GM23338 (cell line): ENCODE results near the gene FAM163A. TPM values are rescaled to one million over a fixed set of nuclear protein-coding genes. Genes with fewer than 3 reads are reported as not detected.

Source experiments
- ATAC-seq: fragments of 200-7000 bp; cut with Tn5 transposase; 3 replicates; pipeline ENCODE4 v1.9.1; 2020
- DNase-seq: peaks from one replicate; pipeline ENCODE4 v3.0.0-alpha.2; 2015; ENCODE audit warnings: low spot score
- H2AFZ ChIP-seq: fragments of 200-600 bp; sonication (generic); 2 replicates; pipeline ENCODE4 v1.8.0; 2016; ENCODE audit warnings: antibody characterized with exemption, mild to moderate bottlenecking, moderate library complexity
- H3F3A ChIP-seq: fragments of 200-600 bp; sonication (generic); replicated peaks from 2 replicates; pipeline ENCODE4 v1.8.0; 2017; ENCODE audit warnings: antibody characterized with exemption, mixed run types, low read depth
- H3K27ac ChIP-seq: fragments of 200-600 bp; sonication (generic); 2 replicates; pipeline ENCODE4 v1.6.1; 2016; ENCODE audit warnings: low read depth
- H3K27me3 ChIP-seq: fragments of 200-600 bp; sonication (generic); 2 replicates; pipeline ENCODE4 v1.8.0; 2016; ENCODE audit warnings: mild to moderate bottlenecking, mixed run types, moderate library complexity; ENCODE audit not compliant: insufficient read depth
- H3K36me3 ChIP-seq: fragments of 200-600 bp; sonication (generic); 2 replicates; pipeline ENCODE4 v1.8.0; 2016; ENCODE audit warnings: mild to moderate bottlenecking; ENCODE audit not compliant: insufficient read depth
- H3K4me1 ChIP-seq: fragments of 200-600 bp; sonication (generic); 2 replicates; pipeline ENCODE4 v1.8.0; 2016; ENCODE audit warnings: mild to moderate bottlenecking, moderate library complexity; ENCODE audit not compliant: insufficient read depth
- H3K4me2 ChIP-seq: fragments of 200-600 bp; sonication (generic); 2 replicates; pipeline ENCODE4 v1.7.1; 2017; ENCODE audit warnings: mixed run types
- H3K4me3 ChIP-seq: fragments of 200-600 bp; sonication (generic); 2 replicates; pipeline ENCODE4 v1.6.1; 2016; ENCODE audit warnings: mixed run types
- H3K79me2 ChIP-seq: fragments of 200-600 bp; sonication (generic); replicated peaks from 2 replicates; pipeline ENCODE4 v1.8.0; 2017; ENCODE audit warnings: mild to moderate bottlenecking; ENCODE audit not compliant: insufficient read depth
- H3K9me2 ChIP-seq: fragments of 200-600 bp; sonication (generic); 2 replicates; pipeline ENCODE4 v1.8.0; 2017; ENCODE audit not compliant: insufficient read depth
- H4K20me1 ChIP-seq: fragments of 200-600 bp; sonication (generic); replicated peaks from 2 replicates; pipeline ENCODE4 v1.8.0; 2017; ENCODE audit warnings: mild to moderate bottlenecking; ENCODE audit not compliant: insufficient read depth
- H3K27ac Mint-ChIP-seq: 2 replicates; pipeline ENCODE4 v1.8.0; 2020; ENCODE audit warnings: inconsistent platforms, mild to moderate bottlenecking, moderate library complexity, mixed read lengths
- H3K27me3 Mint-ChIP-seq: 3 replicates; pipeline ENCODE4 v1.8.0; 2022; ENCODE audit warnings: low read depth, mild to moderate bottlenecking, moderate library complexity, mixed read lengths, inconsistent platforms; ENCODE audit not compliant: insufficient read depth, poor library complexity
- H3K36me3 Mint-ChIP-seq: 3 replicates; pipeline ENCODE4 v1.8.0; 2021; ENCODE audit warnings: low read depth, mild to moderate bottlenecking, inconsistent platforms, moderate library complexity, mixed read lengths
- H3K4me1 Mint-ChIP-seq: 3 replicates; pipeline ENCODE4 v1.8.0; 2020; ENCODE audit warnings: mild to moderate bottlenecking, inconsistent platforms, mixed read lengths
- H3K4me3 Mint-ChIP-seq: 3 replicates; pipeline ENCODE4 v1.8.0; 2021; ENCODE audit warnings: moderate library complexity, mild to moderate bottlenecking, inconsistent platforms, mixed read lengths
- H3K9me3 Mint-ChIP-seq: 3 replicates; pipeline ENCODE4 v1.8.0; 2020; ENCODE audit warnings: moderate library complexity, mild to moderate bottlenecking, inconsistent platforms, mixed read lengths
- CREB1 ChIP-seq: fragments of 250-450 bp; sonication (Bioruptor Pico); IDR thresholded peaks from 2 replicates; pipeline ENCODE4 v1.5.0; 2020; ENCODE audit warnings: low read depth, mild to moderate bottlenecking, moderate library complexity
- EZH2 ChIP-seq: fragments of 200-600 bp; sonication (generic); IDR thresholded peaks from one replicate; pipeline ENCODE4 v1.8.0; 2017; ENCODE audit warnings: antibody characterized with exemption, mild to moderate bottlenecking, low read depth; ENCODE audit not compliant: unreplicated experiment
- EZH2phosphoT487 ChIP-seq: fragments of 200-600 bp; sonication (generic); IDR thresholded peaks from one replicate; pipeline ENCODE4 v1.8.1; 2018; ENCODE audit warnings: antibody characterized with exemption; ENCODE audit not compliant: unreplicated experiment
- JUNB ChIP-seq: IDR thresholded peaks from one replicate; pipeline ENCODE4 v1.6.1; 2016; ENCODE audit warnings: antibody characterized with exemption; ENCODE audit not compliant: unreplicated experiment
- NANOG ChIP-seq: IDR thresholded peaks from 2 replicates; pipeline ENCODE4 v1.6.1; 2016; ENCODE audit warnings: antibody characterized with exemption, borderline replicate concordance
- POLR2AphosphoS5 ChIP-seq: IDR thresholded peaks from 2 replicates; pipeline ENCODE4 v1.6.1; 2016; ENCODE audit warnings: antibody characterized with exemption, low read depth
- STAT1 ChIP-seq: IDR thresholded peaks from one replicate; pipeline ENCODE4 v1.6.1; 2016; ENCODE audit warnings: antibody characterized with exemption; ENCODE audit not compliant: unreplicated experiment
- ZNF114 ChIP-seq: fragments of 250-450 bp; sonication (Bioruptor Pico); IDR thresholded peaks from 2 replicates; pipeline ENCODE4 v1.5.0; 2020; ENCODE audit warnings: mild to moderate bottlenecking, moderate library complexity
- ZNF331 ChIP-seq: fragments of 250-450 bp; sonication (Bioruptor Pico); IDR thresholded peaks from 2 replicates; pipeline ENCODE4 v1.5.0; 2020; ENCODE audit warnings: low read depth, mild to moderate bottlenecking, moderate library complexity
- polyA plus RNA-seq: library from polyadenylated mRNA; unstranded; fragments of >200 nt; fragmentation: Nextera tagmentation; extraction: Ambion mirVana; gene quantifications from 2 replicates; pipeline ENCODE4 v1.2.1, GENCODE V29; 2016
- total RNA-seq: library from RNA; depleted of rRNA; stranded (reverse); fragments of >200 nt; shearing (Covaris generic); gene quantifications from 2 replicates; pipeline ENCODE4 v1.2.3, GENCODE V29; 2014
- TF ChIP-seq, protein P1 (sequence below): IDR thresholded peaks from one replicate; pipeline ENCODE4 v1.6.1; 2018; ENCODE audit warnings: antibody characterized with exemption; ENCODE audit not compliant: unreplicated experiment
- TF ChIP-seq, protein P2 (sequence below): fragments of 250-450 bp; sonication (Bioruptor Pico); IDR thresholded peaks from 2 replicates; pipeline ENCODE4 v1.5.0; 2020; ENCODE audit warnings: mild to moderate bottlenecking, moderate library complexity

The FAM163A gene
- total and polyA plus RNA-seq, 2 experiments from 2014 or later: not detected

GRCh38 chr1:179818743-179819173, 75.7 kb downstream of the FAM163A start (continued):
- TF ChIP-seq, protein P1, sequence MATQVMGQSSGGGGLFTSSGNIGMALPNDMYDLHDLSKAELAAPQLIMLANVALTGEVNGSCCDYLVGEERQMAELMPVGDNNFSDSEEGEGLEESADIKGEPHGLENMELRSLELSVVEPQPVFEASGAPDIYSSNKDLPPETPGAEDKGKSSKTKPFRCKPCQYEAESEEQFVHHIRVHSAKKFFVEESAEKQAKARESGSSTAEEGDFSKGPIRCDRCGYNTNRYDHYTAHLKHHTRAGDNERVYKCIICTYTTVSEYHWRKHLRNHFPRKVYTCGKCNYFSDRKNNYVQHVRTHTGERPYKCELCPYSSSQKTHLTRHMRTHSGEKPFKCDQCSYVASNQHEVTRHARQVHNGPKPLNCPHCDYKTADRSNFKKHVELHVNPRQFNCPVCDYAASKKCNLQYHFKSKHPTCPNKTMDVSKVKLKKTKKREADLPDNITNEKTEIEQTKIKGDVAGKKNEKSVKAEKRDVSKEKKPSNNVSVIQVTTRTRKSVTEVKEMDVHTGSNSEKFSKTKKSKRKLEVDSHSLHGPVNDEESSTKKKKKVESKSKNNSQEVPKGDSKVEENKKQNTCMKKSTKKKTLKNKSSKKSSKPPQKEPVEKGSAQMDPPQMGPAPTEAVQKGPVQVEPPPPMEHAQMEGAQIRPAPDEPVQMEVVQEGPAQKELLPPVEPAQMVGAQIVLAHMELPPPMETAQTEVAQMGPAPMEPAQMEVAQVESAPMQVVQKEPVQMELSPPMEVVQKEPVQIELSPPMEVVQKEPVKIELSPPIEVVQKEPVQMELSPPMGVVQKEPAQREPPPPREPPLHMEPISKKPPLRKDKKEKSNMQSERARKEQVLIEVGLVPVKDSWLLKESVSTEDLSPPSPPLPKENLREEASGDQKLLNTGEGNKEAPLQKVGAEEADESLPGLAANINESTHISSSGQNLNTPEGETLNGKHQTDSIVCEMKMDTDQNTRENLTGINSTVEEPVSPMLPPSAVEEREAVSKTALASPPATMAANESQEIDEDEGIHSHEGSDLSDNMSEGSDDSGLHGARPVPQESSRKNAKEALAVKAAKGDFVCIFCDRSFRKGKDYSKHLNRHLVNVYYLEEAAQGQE: no peak
- no peak for TF ChIP-seq STAT1
- TF ChIP-seq NANOG: no peak
- no peak for TF ChIP-seq CREB1 (CRISPR knock-in tag)
- TF ChIP-seq EZH2phosphoT487: no peak
- no peak for TF ChIP-seq EZH2
- TF ChIP-seq ZNF114: no peak

GRCh38 chr1:179820226-179820970, 77.3 kb downstream of the FAM163A start:
- no peak overlapping the region for H2AFZ ChIP-seq
- ATAC-seq (no peak), DNase-seq (no peak)
- 0 out of 2 replicates have a peak, but pooled peaks cover 4% of the 10 kb centered on the region for H3F3A ChIP-seq
- H3K9me2 ChIP-seq: no peaks in the 10 kb centered on the region
- peaks cover 7% of the 10 kb centered on the region; the same call in 1 of the 2 replicates for H3K4me1 ChIP-seq
- H3K36me3 ChIP-seq: no peaks in the 10 kb centered on the region
- H3K27me3 ChIP-seq: peaks cover 10% of the 10 kb centered on the region; the same call in 1 of the 2 replicates
- no peak overlapping the region for H3K4me3 Mint-ChIP-seq
- no peaks in the 10 kb centered on the region for H3K36me3 Mint-ChIP-seq
- H4K20me1 ChIP-seq: no peaks in the 10 kb centered on the region
- no peak overlapping the region for H3K4me3 ChIP-seq
- H3K9me3 Mint-ChIP-seq: no peaks in the 10 kb centered on the region
- no peak overlapping the region for H3K27ac ChIP-seq
- peaks cover 17% of the 10 kb centered on the region for H3K4me1 Mint-ChIP-seq
- H3K27ac Mint-ChIP-seq: no peak overlapping the region
- no peak overlapping the region for H3K4me2 ChIP-seq
- no peaks in the 10 kb centered on the region for H3K79me2 ChIP-seq
- peaks cover 16% of the 10 kb centered on the region for H3K27me3 Mint-ChIP-seq
- TF ChIP-seq POLR2AphosphoS5 (no peak), ZNF331 (CRISPR knock-in tag) (no peak), EZH2 (no peak), JUNB (no peak), NANOG (no peak), EZH2phosphoT487 (no peak), STAT1 (no peak)
- TF ChIP-seq, protein P1: no peak
- TF ChIP-seq, protein P2, sequence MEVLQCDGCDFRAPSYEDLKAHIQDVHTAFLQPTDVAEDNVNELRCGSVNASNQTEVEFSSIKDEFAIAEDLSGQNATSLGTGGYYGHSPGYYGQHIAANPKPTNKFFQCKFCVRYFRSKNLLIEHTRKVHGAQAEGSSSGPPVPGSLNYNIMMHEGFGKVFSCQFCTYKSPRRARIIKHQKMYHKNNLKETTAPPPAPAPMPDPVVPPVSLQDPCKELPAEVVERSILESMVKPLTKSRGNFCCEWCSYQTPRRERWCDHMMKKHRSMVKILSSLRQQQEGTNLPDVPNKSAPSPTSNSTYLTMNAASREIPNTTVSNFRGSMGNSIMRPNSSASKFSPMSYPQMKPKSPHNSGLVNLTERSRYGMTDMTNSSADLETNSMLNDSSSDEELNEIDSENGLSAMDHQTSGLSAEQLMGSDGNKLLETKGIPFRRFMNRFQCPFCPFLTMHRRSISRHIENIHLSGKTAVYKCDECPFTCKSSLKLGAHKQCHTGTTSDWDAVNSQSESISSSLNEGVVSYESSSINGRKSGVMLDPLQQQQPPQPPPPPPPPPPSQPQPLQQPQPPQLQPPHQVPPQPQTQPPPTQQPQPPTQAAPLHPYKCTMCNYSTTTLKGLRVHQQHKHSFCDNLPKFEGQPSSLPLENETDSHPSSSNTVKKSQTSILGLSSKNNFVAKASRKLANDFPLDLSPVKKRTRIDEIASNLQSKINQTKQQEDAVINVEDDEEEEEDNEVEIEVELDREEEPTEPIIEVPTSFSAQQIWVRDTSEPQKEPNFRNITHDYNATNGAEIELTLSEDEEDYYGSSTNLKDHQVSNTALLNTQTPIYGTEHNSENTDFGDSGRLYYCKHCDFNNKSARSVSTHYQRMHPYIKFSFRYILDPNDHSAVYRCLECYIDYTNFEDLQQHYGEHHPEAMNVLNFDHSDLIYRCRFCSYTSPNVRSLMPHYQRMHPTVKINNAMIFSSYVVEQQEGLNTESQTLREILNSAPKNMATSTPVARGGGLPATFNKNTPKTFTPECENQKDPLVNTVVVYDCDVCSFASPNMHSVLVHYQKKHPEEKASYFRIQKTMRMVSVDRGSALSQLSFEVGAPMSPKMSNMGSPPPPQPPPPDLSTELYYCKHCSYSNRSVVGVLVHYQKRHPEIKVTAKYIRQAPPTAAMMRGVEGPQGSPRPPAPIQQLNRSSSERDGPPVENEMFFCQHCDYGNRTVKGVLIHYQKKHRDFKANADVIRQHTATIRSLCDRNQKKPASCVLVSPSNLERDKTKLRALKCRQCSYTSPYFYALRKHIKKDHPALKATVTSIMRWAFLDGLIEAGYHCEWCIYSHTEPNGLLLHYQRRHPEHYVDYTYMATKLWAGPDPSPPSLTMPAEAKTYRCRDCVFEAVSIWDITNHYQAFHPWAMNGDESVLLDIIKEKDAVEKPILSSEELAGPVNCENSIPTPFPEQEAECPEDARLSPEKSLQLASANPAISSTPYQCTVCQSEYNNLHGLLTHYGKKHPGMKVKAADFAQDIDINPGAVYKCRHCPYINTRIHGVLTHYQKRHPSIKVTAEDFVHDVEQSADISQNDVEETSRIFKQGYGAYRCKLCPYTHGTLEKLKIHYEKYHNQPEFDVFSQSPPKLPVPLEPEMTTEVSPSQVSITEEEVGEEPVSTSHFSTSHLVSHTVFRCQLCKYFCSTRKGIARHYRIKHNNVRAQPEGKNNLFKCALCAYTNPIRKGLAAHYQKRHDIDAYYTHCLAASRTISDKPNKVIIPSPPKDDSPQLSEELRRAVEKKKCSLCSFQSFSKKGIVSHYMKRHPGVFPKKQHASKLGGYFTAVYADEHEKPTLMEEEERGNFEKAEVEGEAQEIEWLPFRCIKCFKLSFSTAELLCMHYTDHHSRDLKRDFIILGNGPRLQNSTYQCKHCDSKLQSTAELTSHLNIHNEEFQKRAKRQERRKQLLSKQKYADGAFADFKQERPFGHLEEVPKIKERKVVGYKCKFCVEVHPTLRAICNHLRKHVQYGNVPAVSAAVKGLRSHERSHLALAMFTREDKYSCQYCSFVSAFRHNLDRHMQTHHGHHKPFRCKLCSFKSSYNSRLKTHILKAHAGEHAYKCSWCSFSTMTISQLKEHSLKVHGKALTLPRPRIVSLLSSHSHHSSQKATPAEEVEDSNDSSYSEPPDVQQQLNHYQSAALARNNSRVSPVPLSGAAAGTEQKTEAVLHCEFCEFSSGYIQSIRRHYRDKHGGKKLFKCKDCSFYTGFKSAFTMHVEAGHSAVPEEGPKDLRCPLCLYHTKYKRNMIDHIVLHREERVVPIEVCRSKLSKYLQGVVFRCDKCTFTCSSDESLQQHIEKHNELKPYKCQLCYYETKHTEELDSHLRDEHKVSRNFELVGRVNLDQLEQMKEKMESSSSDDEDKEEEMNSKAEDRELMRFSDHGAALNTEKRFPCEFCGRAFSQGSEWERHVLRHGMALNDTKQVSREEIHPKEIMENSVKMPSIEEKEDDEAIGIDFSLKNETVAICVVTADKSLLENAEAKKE (CRISPR knock-in tag): no peak
